T-helper 1 cell treated with Interleukin-12 subunit alpha and Interleukin-12 subunit beta and Interleukin-4 antibody, amounts not matched to agents 30 ng/mL and 1 ng/mL, for 36 hours (primary cell): ENCODE data around the gene IGF2BP2. TPM values are rescaled to one million over a fixed set of nuclear protein-coding genes. Genes with fewer than 3 reads are reported as not detected.
"Not testable (repeated sequence)": the region's sequence is repeated elsewhere in the genome, so short reads cannot be mapped to it uniquely, and the experiment has no call there.

ENCODE experiments used
- intact Hi-C: fragments of 100-400 bp; cut with micrococcal nuclease; formaldehyde crosslinking; loops from one replicate; pipeline ENCODE4 v1.15.1; 2024
- total RNA-seq: library from RNA; stranded (reverse); gene quantifications from 2 replicates; pipeline ENCODE4 v1.2.3, GENCODE V29; 2022

The IGF2BP2 gene
- total RNA-seq, 1 donor from 2014 or later, result 0.29 TPM

DNA sequence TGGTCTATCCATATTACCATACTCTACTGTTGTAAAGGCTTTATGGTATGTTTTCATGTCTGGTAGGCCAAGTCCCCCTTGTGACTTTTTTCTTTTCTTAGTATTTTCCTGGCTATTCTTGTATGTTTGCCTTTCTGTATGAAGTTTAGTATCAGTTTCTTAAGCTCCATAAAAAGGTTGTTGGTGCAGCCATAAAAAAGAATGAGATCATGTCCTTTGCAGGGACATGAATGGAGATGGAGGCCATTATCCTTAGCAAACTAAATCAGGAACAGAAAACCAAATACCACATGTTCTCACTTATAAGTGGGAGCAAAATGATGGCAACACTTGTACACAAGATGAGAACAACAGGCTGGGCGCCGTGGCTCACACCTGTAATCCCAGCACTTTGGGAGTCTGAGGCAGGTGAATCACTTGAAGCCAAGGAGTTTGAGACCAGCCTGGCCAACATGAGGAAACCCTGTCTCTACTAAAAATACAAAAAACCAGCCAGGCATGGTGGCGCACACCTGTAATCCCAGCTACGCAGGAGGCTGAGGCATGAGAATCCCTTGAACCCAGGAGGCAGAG lies 13.7 kb upstream of the IGF2BP2 start:
- intact Hi-C loops, result not testable (repeated sequence)

DNA sequence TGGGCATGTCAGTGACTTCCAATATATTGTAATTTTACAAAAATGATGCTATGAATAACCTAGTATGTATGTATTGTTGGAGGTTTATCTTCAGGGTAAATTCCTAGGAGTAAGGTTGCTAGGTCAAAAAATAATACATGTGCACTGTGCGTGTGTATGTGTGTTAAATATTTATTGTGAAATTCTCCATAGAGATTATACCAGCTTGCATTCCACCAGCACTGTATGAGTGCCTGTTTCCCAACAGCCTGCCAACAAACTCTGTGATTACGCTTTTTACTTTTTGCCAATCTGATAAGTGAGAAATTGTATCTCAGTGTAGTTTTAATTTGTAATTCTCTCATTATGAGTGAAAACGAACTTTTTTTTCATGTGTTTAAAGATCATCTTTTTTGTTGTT lies 12.6 kb upstream of the IGF2BP2 start:
- intact Hi-C loops, result no loop called here

DNA sequence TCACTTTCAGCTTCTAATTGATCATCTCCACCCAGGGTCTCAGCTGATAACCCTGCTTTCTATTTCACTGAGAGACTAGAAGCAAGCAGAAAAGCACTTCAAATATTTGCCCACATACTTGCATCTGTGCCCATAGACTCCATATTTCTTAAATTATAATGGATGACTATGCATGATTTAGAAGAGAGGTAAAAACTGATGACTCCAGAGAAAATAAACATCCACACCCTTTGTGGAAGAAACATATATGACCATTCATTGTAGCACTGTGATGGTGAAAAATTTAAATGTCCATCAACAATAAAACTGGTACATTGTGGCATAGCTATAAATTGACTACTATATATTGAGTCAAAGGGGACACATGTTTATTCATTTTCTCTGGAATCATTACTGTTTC lies 7.1 kb upstream of the IGF2BP2 start:
- intact Hi-C loops, result no loop called here

DNA sequence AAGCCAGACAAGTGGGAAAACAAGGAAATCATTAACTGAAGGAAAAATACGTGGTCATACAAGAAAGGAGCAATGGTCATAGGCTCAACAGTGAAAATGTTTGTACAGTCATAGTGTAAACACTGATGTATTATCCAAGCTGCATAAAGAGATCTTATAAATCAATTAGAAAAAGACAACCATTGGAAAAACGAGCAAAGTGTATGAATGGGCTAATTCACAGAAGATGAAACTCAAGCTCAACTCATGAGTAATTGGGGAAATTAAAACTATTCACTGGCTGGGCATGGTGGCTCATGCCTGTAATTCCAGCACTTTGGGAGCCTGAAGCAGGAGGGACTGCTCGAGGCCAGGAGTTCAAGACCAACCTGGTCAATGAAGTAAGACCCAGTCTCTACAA lies 6.4 kb upstream of the IGF2BP2 start:
- intact Hi-C loops, result no loop called here

DNA sequence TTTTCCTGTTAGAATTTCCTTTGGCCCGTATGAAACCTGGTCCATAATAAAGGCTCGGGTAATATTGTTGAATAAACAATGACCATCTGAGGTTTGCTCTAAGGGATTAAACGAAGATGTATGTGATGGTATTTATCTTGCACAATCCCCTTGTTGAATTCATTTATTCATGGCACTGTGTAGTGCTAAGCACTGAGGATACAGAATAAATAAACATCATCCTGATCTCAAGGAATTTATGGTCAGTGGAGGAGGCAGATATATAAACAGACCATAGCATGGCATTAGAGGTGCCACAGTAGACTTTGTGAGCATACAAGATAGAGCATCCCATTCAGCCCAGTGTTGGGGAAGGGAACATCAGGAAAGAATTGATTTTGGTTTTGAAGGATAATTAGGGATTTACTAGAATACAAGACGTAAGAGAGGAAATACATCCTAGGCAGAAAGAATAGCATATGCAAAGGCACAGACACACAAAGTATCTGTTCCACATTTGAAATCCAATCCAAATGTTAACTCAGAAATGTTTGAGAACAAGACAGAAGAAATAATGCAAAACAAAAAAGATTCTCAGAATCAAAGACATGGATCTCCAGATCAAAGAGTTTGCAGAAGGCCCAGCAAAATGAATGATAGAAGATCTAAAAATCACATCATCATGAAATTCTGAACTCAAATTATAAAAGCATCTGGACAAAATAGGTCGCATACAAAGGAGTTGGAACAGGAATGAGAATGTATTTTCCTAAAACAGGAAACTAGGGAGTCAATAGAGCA lies 5.4 kb upstream of the IGF2BP2 start:
- intact Hi-C loops, result no loop called here

DNA sequence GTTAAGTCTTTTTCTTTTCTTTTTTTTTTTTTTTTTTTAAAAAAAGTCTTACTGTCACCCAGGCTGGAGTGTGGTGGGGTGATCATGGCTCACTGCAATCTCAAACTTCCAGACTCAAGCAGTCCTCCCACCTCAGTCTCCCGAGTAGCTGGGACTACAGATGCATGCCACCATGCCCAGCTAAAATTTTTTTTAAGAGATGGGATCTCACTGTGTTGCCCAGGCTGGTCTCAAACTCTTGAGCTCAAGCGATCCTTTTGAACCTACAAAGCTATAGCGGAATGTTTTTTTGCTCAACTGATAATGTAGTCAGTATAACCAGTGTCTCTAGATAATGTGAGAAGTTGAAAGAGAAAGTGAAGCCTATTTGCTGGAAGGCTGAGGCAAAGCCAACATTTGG lies 3.9 kb upstream of the IGF2BP2 start:
- intact Hi-C loops, result loop anchor here (10.0 kb wide), 1 partner anchor 716 kb away; the partner anchor contains the start of gene CRYGS

DNA sequence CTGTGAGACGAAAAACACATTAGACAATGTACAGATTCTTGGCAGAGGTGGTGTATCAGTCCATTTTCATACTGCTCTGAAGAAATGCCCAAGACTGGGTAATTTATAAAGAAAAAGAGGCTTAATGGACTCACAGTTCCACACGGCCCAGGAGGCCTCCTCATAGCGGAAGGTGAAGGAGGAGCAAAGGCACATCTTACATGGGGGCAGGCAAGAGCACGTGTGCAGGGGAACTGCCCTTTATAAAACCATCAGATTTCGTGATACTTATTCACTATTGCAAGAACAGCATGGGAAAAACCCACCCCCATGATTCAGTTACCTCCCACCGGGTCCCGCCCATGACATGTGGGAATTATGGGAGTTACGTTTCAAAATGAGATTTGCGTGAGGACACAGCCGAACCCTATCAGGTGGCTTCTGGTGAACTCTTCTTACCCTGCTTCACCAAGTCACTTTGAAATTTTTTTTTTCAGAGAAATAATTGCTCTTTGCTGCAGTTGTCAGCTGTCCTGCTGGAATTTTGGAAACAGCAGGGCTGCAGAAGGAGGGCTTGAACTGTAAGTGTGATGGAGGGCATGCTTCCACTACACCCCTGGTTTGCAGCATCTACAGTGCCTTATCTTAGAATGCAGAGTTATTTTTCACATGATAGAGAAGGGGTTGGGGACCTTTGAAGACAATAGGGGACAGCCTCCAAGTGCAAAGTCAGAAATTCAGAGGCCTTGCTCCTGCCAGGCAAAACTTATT lies 2.9 kb upstream of the IGF2BP2 start:
- intact Hi-C loops, result loop anchor here (10.0 kb wide), 1 partner anchor 717 kb away; the partner anchor contains the start of gene CRYGS

DNA sequence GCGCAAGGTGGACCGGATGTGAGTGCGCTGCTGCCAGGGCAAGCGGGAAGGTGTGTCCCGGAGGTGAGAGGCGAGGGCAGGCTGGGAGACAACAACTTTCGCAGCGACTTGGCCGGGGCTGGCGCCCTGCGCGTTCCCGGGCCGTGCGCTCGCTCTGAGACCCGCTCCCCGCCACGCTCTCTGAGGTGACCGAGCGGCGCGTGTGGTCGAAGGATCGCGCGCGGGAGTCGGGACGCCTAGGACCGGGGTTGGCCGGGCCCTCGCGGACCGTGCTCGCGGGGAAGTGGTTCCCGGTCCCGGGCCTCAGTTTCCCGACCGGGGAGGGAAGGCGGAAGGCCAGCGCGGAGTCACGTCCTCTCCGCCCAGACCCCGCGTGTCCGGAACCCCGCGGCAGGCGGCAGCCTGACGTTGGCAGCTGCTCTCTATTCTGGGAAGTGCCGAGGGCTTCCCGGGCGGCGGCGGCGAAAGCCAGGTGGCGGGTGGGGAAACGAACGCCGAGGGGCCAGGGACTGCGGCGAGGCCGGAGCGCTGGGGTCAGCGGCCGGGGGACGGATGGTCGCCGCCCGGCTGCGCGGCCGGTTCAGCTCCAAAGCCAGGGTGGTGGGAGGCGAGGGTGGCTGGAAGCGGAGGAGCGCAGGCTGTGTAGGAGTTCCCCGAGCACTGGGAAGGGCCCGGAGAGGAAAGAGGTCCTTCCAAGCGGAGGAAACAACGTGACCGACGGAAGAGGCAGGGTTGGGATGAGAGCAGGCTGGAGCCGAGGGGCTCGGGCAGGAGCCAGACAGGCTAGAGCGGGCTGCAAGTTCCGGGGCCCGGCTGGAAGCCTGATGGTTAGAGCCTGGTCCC lies 1.0 kb upstream of the IGF2BP2 start:
- intact Hi-C loops, result loop anchor here (2.0 to 10.0 kb wide), 2 partner anchors 111 to 719 kb away; partner anchors contain the start of gene CRYGS

DNA sequence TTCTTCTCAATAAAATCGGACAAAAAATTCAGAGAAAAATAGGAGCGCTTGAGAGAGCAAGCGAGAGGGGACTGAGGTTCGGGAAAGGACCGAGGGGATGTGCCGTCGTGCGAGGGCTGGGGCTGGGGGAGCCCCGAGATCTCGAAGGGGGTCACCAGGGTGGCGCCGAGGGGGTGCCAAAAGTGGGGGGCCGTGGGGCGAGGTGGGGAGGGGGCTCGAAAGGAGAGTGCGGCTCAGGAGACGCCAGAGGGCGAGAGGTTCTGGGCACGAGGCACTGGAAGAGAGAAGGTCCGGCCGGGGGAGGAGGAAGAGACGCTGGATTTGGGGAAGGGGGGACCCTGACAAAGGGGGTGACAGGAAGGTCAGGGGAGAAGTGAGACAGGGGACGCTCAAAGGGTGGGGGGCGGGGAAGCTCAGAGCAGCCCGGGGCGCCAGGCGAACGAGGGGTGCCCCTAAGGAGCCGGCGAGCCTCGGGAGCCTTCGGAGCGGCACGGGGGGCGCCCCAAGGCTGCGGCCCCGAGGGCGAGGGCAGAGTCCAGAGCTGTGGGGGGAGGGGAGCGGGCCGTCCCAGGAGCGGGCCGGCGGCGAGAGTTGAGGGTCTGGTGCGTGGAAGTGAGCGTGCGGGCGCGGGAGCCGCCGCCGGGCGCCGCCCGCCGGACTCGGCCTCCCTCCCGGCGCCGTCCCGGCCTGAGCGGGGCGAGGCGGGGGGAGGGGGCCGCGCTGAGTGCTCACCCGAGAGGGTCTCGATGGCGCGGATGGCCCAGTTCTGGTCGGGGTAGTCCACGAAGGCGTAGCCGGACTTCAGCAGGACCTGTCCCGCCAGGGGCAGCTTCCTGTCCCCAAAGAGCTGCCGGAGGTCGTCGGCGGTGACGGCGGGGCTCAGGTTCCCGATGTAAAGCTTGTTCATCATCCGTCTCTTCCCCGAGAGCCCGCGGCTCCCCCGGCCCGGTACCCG lies 514 bp downstream of the IGF2BP2 start:
- intact Hi-C loops, result loop anchor here (2.0 to 10.0 kb wide), 2 partner anchors 112 to 720 kb away; partner anchors contain the start of gene CRYGS

DNA sequence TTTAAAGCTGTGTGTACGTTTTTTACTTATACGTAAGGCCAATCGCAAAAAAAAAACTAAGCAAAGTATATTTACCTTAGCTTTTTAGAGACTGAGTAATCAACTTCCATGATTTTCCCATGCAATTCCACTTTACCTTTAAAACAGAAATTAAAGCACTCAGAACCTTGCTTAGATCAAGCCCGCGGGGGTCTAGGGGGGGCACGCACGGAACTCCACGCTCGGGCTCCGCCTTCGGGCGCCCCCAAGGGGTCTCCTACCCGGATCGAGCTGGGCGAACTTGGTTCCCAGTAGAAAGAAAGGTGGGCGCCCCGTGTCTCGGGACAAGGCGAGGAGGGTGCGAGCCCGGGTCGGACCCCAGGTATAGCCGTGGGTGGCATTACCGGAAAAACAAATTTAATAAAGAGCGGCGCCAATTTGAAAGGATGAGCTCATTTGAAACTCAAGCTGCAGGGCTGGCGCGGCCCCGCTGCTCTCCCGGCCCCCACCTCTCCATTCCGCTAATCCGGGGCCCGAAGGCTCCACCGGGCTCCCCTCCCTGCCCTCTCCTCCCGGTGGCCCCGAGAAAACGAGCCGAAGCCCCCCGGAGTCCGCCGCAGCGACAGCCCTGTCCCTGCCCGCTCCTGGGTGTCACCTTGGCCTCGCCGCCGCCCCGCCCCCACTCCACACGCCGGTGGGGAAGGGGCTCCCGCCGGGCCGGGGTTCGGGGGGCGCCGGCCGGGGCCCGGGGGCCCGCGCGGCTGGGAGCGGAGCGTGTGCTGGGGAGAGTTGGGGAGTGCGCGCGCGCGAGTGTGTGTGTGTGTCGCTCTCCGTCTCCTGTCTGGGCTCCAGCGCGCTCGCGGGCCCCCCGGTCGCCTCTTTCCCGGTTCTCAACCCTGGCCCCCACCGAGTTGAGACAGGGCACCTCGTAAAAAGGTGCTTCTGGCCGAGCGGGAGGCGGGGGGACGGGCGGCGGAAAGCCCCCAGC lies 1.5 kb downstream of the IGF2BP2 start:
- intact Hi-C loops, result loop anchor here (2.0 to 10.0 kb wide), 3 partner anchors 29 to 721 kb away; partner anchors contain the start of gene CRYGS

DNA sequence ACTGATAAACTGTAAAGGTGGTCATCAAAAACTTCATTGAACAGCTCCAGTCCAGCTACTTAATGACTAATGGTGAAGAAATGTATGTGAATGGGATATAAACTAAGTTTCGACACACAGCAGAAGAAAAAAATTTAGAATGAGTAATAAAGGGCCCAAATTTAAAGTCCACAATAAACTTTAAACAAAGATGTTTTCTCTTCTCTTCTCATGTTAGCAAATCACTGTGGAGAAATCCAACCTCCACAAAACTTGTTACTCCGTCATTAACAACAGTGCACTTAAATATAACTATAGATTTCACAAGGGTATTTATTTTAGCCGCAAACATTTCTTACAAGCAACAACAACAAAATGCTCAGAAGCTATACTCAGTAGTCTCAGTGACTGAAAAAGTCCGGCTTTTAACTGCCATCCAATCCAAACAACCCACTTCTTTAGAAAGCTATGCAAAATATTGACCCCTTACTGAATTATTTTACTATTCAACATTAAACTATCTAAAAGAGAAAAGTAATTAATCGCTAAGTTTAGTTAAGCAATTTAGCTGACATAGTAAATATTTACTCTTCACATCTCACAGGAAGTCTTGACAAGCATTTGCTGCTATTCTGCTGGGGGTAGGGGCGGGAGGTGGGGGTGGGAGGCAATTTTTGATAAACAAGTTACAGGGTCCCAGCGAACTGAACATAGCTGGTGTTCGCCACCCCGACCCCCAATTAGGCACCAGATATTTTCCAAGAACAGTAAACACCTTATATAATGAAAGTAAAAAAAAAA lies 2.4 kb downstream of the IGF2BP2 start:
- intact Hi-C loops, result loop anchor here (2.0 to 10.0 kb wide), 2 partner anchors 28 to 722 kb away; partner anchors contain the start of gene CRYGS

DNA sequence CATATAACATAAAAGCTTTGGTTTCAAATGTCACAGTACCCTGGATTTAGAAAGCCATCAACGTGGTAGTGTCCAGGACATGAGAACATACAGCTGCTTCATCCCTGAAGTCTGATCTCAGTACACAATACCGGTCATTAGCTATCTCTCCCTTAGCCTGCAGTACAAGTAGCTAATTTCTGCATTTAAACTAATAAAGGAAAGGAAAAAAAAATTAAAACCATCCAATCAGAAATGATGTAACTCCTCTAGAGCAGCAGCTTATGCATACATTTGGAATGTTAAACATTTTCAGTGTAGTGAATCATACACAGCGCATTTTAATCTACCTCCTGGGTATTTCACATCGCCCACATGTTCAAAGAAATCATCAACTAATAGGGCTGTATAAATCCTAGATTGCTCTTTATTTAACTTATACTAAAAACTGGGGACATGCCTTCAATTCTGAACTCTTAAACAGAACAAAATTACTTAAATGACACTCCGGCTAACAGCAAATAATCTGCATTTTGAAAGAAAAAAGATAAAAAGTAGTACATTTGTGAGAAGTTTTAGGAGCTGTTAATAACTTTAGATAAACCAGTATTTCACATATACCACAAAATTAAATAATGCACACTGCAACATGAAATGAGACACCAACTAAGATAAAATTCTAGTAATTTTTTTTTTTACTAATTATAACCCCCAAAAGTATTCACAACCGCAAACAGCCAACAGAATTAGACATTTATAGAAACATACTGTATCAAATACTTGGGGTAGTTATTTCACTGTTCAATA lies 3.7 kb downstream of the IGF2BP2 start:
- intact Hi-C loops, result loop anchor here (10.0 kb wide), 1 partner anchor 724 kb away; the partner anchor contains the start of gene CRYGS

DNA sequence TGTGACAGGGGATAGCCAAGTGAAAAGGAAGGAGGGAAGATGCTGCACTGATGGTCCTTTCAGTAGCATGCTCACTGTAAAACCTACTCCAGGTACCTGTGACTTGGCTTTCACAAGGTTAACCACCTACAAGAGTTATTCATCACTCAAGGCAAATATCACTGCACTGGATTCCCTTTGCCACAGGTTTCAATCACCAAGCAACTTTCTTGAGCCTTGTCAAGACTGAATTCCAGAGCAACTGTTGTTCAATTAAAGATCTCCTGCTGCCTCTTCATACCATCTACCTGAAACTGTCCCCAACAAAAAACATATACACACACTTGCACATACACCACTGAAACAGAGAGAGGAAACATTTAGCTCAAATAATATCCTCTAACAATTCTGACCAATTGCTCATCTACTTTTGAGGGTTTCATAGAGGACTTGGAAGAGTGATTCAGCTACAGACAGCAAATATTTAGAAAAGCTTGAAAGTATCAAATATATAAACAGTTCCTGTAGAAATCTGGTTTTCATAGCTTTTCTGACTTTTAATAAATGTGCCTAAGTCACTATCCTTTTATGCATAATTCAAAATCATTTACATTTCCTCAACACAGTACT lies 6.5 kb downstream of the IGF2BP2 start:
- intact Hi-C loops, result no loop called here

DNA sequence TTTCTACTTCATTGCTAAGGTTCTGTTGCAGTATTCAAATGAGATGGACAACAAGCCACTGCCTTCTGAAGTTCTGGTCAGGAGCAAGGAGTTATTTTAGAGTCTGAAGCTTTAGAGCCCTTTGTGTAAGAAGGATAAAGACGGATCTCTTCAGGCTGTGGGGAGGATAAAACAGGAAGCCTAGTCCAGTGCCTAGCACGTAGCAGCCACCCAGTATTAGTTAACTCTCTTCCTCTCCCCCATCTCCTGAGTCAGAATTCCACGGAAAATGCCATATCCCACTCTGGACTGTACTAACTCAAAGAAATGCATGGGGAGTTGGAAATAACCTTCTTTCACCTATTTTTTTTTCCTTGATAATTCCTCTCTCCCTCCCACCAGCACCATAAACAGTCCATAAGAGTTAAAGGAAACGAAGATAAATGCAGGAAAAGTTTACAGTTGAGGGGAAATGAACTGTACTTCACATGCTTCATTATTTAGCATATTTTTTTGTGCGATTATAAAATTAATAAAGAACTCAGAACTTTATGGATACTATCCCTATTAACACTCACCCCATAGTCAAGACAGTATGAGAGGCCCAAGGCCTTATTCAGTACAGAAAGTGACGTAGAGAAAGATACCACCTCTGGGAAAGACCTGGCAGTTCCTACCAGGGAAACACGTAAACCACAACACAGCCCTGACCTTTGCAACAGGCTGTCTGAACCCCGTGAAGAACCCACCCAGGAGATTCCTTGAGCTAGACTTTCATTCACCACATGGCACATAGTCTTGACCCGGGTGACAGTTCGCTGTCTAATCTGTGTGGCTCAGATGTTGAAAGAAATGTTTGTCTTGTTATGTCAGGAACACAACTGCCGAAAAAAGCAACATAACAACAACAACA lies 9.2 kb downstream of the IGF2BP2 start:
- intact Hi-C loops, result no loop called here

DNA sequence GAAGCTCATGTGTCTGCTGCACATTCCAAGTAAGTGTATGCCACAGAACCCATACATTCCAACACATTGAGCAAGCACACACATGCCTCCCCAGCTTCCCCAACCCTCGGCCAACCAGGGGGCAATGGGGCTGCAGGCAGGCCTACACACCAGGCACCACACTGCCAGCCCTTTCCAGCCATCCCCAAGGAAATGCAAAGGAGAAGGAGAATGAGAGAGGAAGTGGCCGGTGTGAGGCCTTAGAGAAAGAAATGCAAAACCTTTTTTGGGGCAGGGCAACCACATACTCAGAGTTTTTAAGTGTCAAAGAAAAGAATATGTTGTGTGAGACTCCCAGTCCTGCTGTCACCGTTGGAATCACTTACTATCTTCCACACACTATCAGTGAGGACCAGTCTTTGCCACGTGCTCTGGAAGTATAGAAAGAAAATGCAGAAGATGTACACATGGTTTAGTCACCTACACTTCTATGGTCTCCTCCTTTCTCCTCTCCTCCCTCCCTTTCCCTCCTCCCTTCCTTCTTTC lies 11.1 kb downstream of the IGF2BP2 start:
- intact Hi-C loops, result loop anchor here (5.0 kb wide), 1 partner anchor 46 kb away; no protein-coding TSS in a partner anchor
